HepG2 (cell line): ENCODE data around the gene VPS11. TPM values are rescaled to one million over a fixed set of nuclear protein-coding genes. Genes with fewer than 3 reads are reported as not detected.

ENCODE experiments used
- AGO2 ChIP-seq: fragments of 200-400 bp; formaldehyde crosslinking; optimal IDR thresholded peaks from 2 replicates; pipeline ENCODE3; 2017; ENCODE audit warnings: mild to moderate bottlenecking, low read depth, low read length, moderate library complexity
- DDIT3 ChIP-seq: sonication (generic); formaldehyde crosslinking; IDR thresholded peaks from 2 replicates; pipeline ENCODE4 v1.4.0; 2020; ENCODE audit warnings: mild to moderate bottlenecking, missing genetic modification reagents
- MAFG ChIP-seq: sonication (generic); formaldehyde crosslinking; IDR thresholded peaks from 2 replicates; pipeline ENCODE4 v1.5.1; 2020; ENCODE audit warnings: mild to moderate bottlenecking, missing genetic modification reagents
- NFE2L2 ChIP-seq: fragments of 150-350 bp; IDR thresholded peaks from 2 replicates; pipeline ENCODE4 v1.6.1; 2014; ENCODE audit warnings: low read length
- PBX3 ChIP-seq: sonication (generic); formaldehyde crosslinking; IDR thresholded peaks from 2 replicates; pipeline ENCODE4 v1.8.1; 2023; ENCODE audit warnings: missing genetic modification reagents, inconsistent platforms, borderline replicate concordance
- SP4 ChIP-seq: sonication (generic); formaldehyde crosslinking; IDR thresholded peaks from 2 replicates; pipeline ENCODE4 v1.8.1; 2023; ENCODE audit warnings: mild to moderate bottlenecking, missing genetic modification reagents
- TP53 ChIP-seq: sonication (generic); formaldehyde crosslinking; conservative IDR thresholded peaks from 2 replicates; pipeline ENCODE4 v1.4.0; 2020; ENCODE audit warnings: missing genetic modification reagents
- ZBTB49 ChIP-seq: sonication (generic); formaldehyde crosslinking; IDR thresholded peaks from 2 replicates; pipeline ENCODE4 v1.4.0; 2020; ENCODE audit warnings: missing genetic modification reagents, borderline replicate concordance
- ZFP36L2 ChIP-seq: sonication (generic); formaldehyde crosslinking; IDR thresholded peaks from 2 replicates; pipeline ENCODE4 v1.4.0; 2020; ENCODE audit warnings: missing genetic modification reagents
- ZNF225 ChIP-seq: sonication (generic); formaldehyde crosslinking; IDR thresholded peaks from 2 replicates; pipeline ENCODE4 v1.4.0; 2020; ENCODE audit warnings: mild to moderate bottlenecking, missing genetic modification reagents
- ZNF230 ChIP-seq: sonication (generic); formaldehyde crosslinking; IDR thresholded peaks from 2 replicates; pipeline ENCODE4 v1.4.0; 2020; ENCODE audit warnings: mild to moderate bottlenecking, missing genetic modification reagents
- ZNF276 ChIP-seq: sonication (generic); formaldehyde crosslinking; IDR thresholded peaks from 2 replicates; pipeline ENCODE4 v1.4.0; 2020; ENCODE audit warnings: mild to moderate bottlenecking, low read depth, missing genetic modification reagents
- ZNF280D ChIP-seq: sonication (generic); formaldehyde crosslinking; IDR thresholded peaks from 2 replicates; pipeline ENCODE4 v1.5.1; 2020; ENCODE audit warnings: mild to moderate bottlenecking, missing genetic modification reagents
- ZNF333 ChIP-seq: sonication (generic); formaldehyde crosslinking; IDR thresholded peaks from 2 replicates; pipeline ENCODE4 v1.4.0; 2020; ENCODE audit warnings: mild to moderate bottlenecking, missing genetic modification reagents, borderline replicate concordance
- ZNF547 ChIP-seq: sonication (generic); formaldehyde crosslinking; IDR thresholded peaks from 2 replicates; pipeline ENCODE4 v1.5.1; 2020; ENCODE audit warnings: mild to moderate bottlenecking, missing genetic modification reagents
- ZNF580 ChIP-seq: IDR thresholded peaks from 2 replicates; pipeline ENCODE4 v1.6.1; 2016; ENCODE audit warnings: low read depth, borderline replicate concordance
- ZNF775 ChIP-seq: sonication (generic); formaldehyde crosslinking; IDR thresholded peaks from 2 replicates; pipeline ENCODE4 v1.4.0; 2020; ENCODE audit warnings: missing genetic modification reagents, mild to moderate bottlenecking, moderate library complexity, borderline replicate concordance
- ZNF883 ChIP-seq: sonication (generic); formaldehyde crosslinking; IDR thresholded peaks from 2 replicates; pipeline ENCODE4 v1.5.1; 2020; ENCODE audit warnings: mild to moderate bottlenecking, missing genetic modification reagents; ENCODE audit errors: not compliant biosample characterization
- polyA plus RNA-seq, 8 experiments: library from polyadenylated mRNA; depleted of rRNA in 3 of 8; stranded (reverse) in 7 of 8; unstranded in 1 of 8; fragments of >200 nt; fragmentation: Illumina TruSeq in 4 of 8; extraction: Trizol in 4 of 8; gene quantifications; 2 replicates each; pipeline versions ENCODE4 v1.2.1 to v1.2.3, GENCODE V29; 2011 to 2016; ENCODE audit warnings: low read depth in 4 of 8, missing spikeins in 1 of 8, mixed read lengths in 1 of 8; ENCODE audit not compliant: insufficient read depth in 1 of 8
- total RNA-seq, 5 experiments: library from RNA; depleted of rRNA; stranded (reverse); fragments of >200 nt; fragmentation: Illumina TruSeq; extraction: Trizol; gene quantifications; 2 replicates each; pipeline ENCODE4 v1.2.3, GENCODE V29; 2016; ENCODE audit warnings: low read depth in 1 of 5

The VPS11 gene
- total and polyA plus RNA-seq, 2 of the 13 experiments (the other 11 are each of a cell fraction or from before 2014, with no cell fraction given): 13.7 to 21.6 TPM

GRCh38 chr11:119100994-119101758 is 33.6 kb downstream of the VPS11 start (continued):
- TF ChIP-seq ZNF775 (CRISPR knock-in tag): no peak
- 0 out of 2 replicates have a peak, but pooled peaks have one; percentile 53 for TF ChIP-seq PBX3 (CRISPR knock-in tag)
- no peak for TF ChIP-seq SP4 (CRISPR knock-in tag)
- no peak for TF ChIP-seq TP53
- peak; percentile 46; the same call in 1 of the 2 replicates for TF ChIP-seq ZNF547 (CRISPR knock-in tag)
- peak; percentile 57 for TF ChIP-seq ZNF883
- TF ChIP-seq ZNF276 (CRISPR knock-in tag): peak; percentile 50; the same call in 1 of the 2 replicates
- TF ChIP-seq ZNF580 (CRISPR knock-in tag): no peak
- TF ChIP-seq ZBTB49: no peak
- peak; percentile 35; the same call in 1 of the 2 replicates for TF ChIP-seq ZNF225 (CRISPR knock-in tag)
- no peak for TF ChIP-seq NFE2L2
- no peak for TF ChIP-seq ZNF280D (CRISPR knock-in tag)
- TF ChIP-seq ZNF333: no peak
- no peak for TF ChIP-seq ZNF230 (CRISPR knock-in tag)
- no peak for TF ChIP-seq ZFP36L2 (CRISPR knock-in tag)
- TF ChIP-seq AGO2: peak; percentile 40
- TF ChIP-seq MAFG (CRISPR knock-in tag): no peak
- no peak for TF ChIP-seq DDIT3
